HAP-1 (cell line): ENCODE results near the gene DDAH1.

Source experiments
- DNase-seq, 2 experiments: peaks; one replicate each; pipeline ENCODE4 v3.0.0-alpha.2; 2016 to 2020; ENCODE audit warnings: low spot score in 2 of 2
- H3K27me3 ChIP-seq: fragments of 250-450 bp; sonication (Bioruptor Pico); 2 replicates; pipeline ENCODE4 v1.5.1; 2020; ENCODE audit warnings: low read depth, mild to moderate bottlenecking, moderate library complexity
- H3K36me3 ChIP-seq: fragments of 250-450 bp; sonication (Bioruptor Pico); replicated peaks from 2 replicates; pipeline ENCODE4 v1.5.1; 2020; ENCODE audit warnings: mild to moderate bottlenecking
- H3K4me1 ChIP-seq: fragments of 250-450 bp; sonication (Bioruptor Pico); 2 replicates; pipeline ENCODE4 v1.5.1; 2020; ENCODE audit warnings: mild to moderate bottlenecking
- H3K4me3 ChIP-seq: fragments of 250-450 bp; sonication (Bioruptor Pico); 2 replicates; pipeline ENCODE4 v1.5.1; 2020; ENCODE audit warnings: mild to moderate bottlenecking, moderate library complexity
- H3K9me3 ChIP-seq: fragments of 250-450 bp; sonication (Bioruptor Pico); 2 replicates; pipeline ENCODE4 v1.5.1; 2020; ENCODE audit warnings: mild to moderate bottlenecking, moderate library complexity
- in situ Hi-C: fragments of 300-500 bp; cut with MboI; formaldehyde crosslinking; loops from 3 replicates; pipeline ENCODE4 v1.14.3; 2020; ENCODE audit warnings: low sequenced_read_pairs, inconsistent platforms, mixed read lengths

The DDAH1 gene

DNA sequence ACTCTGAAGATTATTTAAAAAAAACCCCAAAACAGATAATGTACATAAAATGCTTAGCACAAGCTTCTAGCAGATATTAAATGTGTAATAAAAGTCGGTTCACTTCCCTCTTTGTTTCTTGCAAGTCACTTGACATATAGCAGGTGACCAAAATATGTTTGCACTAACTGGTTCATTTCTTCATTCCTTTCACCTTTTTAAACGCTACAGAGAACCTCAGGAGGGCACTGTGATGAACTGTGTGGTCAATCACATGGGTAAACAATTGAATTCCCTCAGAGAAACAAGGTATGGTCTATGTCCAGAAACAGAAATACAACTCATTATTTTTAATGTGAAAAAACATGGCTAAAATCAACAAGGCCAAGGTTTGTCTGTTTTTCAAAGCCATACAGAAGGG is 137.2 kb downstream of the DDAH1 start:
- no peaks in the 10 kb centered on the region for H3K36me3 ChIP-seq
- DNase-seq = no peak
- H3K4me3 ChIP-seq = no peak overlapping the region
- no peaks in the 10 kb centered on the region for H3K9me3 ChIP-seq
- H3K4me1 ChIP-seq = peaks cover 48% of the 10 kb centered on the region
- H3K27me3 ChIP-seq = no peaks in the 10 kb centered on the region
- in situ Hi-C loops = no loop called here

DNA sequence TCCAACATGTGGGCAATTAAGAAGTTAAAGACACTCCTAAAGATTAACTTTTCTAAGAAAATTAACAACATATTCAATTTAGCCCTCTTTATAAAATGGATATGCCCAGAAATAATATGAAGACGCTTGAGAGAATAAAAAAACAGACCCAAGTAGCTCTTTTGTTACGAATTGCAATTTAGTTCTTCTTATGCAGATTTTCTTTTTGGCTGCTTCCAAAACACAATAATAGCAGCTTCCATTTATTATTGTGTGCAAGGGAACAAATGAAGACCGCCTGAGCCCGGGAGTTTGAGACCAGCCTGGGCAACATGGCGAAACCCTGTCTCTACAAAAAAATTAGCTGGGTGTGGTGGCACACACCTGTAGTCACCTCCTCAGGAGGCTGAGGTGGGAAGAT is 138.1 kb downstream of the DDAH1 start:
- Histone ChIP-seq H3K36me3 (no peaks in the 10 kb centered on the region; the same call in 1 of the 2 replicates), H3K27me3 (no peaks in the 10 kb centered on the region), H3K9me3 (no peaks in the 10 kb centered on the region), H3K4me1 (peaks cover 48% of the 10 kb centered on the region), H3K4me3 (no peak overlapping the region)
- DNase-seq = peak; percentile 65 to 94
- in situ Hi-C loops = no loop called here

DNA sequence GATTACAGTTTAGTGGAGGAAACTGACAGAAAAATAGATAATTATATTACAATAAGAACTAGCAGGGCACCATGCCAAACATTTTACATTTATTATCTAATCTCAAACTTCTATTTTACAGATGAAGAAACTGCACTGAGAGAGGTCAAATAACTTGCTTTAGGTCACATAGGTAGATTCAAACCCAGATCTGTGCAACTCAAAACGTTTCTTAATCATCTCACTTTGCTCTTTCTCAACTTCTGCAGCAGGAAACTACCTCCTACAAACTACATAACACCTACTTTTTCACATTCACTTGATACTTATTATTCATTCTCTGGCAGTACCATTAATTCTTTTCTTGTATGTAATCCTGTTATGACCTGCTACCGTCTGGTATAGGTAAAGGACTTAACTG is 138.6 kb downstream of the DDAH1 start:
- no peak for DNase-seq
- Histone ChIP-seq H3K4me1 (peaks cover 48% of the 10 kb centered on the region), H3K9me3 (no peaks in the 10 kb centered on the region), H3K36me3 (peaks cover 3% of the 10 kb centered on the region), H3K4me3 (no peak overlapping the region), H3K27me3 (no peaks in the 10 kb centered on the region)
- in situ Hi-C loops = no loop called here

DNA sequence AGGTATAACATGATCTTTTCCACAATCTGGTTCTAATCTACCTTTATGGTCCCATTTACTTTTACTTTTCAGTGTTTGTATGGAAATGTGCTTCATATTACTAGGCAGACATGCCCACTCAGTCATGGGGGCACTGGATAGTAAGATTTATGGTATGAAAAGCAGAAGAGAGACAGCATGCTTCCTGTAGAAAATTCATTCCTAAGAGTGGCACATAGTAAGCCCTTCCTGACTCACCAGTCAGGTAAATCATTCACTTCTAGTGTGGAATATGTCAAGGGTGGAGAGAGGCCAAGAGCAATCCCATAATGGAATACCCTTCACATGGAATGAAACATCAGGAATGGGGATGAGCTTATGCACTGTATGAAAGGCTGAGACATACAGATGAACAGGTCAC is 139.0 kb downstream of the DDAH1 start:
- H3K4me1 ChIP-seq = peaks cover 48% of the 10 kb centered on the region
- H3K4me3 ChIP-seq = no peak overlapping the region
- no peaks in the 10 kb centered on the region for H3K27me3 ChIP-seq
- in situ Hi-C loops = no loop called here
- peaks cover 3% of the 10 kb centered on the region for H3K36me3 ChIP-seq
- H3K9me3 ChIP-seq = no peaks in the 10 kb centered on the region
- no peak for DNase-seq

DNA sequence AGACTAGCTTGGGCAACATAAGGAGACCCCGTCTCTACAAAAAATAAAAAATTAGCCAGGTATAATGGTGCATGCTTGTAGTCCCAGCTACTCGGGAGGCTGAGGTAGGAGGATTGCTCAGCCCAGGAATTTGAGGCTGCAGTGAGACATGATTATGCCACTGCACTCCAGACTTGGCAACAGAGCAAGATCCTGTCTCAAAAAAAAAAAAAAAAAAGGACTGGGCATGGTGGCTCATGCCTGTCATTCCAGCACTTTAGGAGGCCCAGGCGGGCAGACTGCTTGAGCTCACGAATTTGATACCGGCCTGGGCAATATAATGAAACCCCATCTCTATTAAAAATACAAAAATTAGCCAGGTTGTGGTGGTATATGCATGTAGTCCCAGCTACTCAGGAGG is 141.2 kb downstream of the DDAH1 start:
- Histone ChIP-seq H3K27me3 (no peaks in the 10 kb centered on the region), H3K4me1 (peaks cover 33% of the 10 kb centered on the region), H3K9me3 (no peaks in the 10 kb centered on the region), H3K4me3 (no peak overlapping the region), H3K36me3 (peaks cover 3% of the 10 kb centered on the region)
- in situ Hi-C loops = loop anchor here (25.0 kb wide), 1 partner anchor 689 kb away; no protein-coding TSS in a partner anchor
- DNase-seq = no peak

DNA sequence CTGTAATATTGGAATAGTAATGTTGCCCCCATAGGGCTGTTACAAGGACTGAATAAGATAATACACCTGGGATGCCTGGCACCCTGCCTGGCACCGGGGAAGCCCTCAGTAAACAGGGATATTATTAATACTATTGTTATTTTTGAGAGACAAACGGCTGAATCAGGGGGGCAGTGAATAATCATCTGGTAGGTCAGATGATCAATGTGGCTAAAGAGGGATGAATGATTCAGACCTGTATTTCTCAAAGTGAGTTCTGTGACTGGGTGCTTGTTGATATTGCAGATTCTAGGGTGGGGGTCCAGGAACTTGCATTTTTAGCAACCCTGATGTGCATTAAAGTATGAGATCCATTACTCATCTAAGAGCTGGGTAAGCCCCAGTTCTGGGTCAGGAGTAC is 142.3 kb downstream of the DDAH1 start:
- Histone ChIP-seq H3K4me3 (no peak overlapping the region), H3K36me3 (peaks cover 3% of the 10 kb centered on the region), H3K4me1 (peaks cover 32% of the 10 kb centered on the region), H3K27me3 (no peaks in the 10 kb centered on the region), H3K9me3 (no peaks in the 10 kb centered on the region)
- DNase-seq = no peak
- in situ Hi-C loops = loop anchor here (25.0 kb wide), 1 partner anchor 690 kb away; no protein-coding TSS in a partner anchor

DNA sequence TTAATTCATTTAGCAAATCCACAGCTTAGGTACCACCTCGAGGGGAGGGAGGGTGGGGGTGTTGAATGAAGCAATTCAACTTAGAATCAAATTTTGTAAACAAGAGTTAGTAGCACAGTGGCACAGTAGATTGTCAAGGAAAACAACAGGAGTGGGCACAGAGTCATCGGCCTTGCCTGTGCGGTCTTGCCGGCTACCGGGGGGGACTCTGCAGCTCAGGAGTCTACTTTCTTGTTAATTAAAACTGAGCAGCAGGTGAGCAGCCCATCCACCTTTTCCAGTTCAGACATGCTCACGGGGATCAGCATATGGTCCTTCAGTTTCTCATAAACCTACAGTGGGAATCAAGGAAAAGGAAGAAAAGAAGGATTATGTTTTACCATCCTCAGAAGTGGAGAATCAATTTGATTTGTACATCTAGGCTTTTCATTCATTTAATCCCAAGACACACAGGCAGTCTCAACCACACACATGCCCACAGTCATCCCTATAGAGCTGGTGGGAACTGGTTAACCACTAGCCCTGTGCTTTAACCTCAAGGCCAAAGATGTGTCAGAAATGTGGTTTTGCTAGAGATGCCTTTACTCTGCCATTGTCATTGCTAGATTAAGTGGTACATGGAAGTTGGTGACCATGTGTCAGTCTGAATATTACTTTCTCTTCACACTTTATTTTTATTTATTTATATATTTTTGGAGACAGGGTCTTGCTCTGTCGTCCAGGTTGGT is 143.6 kb downstream of the DDAH1 start:
- Histone ChIP-seq H3K4me3 (no peak overlapping the region), H3K9me3 (no peaks in the 10 kb centered on the region), H3K27me3 (no peaks in the 10 kb centered on the region), H3K36me3 (peaks cover 3% of the 10 kb centered on the region), H3K4me1 (peaks cover 20% of the 10 kb centered on the region)
- in situ Hi-C loops = loop anchor here (25.0 kb wide), 1 partner anchor 691 kb away; no protein-coding TSS in a partner anchor
- no peak for DNase-seq

DNA sequence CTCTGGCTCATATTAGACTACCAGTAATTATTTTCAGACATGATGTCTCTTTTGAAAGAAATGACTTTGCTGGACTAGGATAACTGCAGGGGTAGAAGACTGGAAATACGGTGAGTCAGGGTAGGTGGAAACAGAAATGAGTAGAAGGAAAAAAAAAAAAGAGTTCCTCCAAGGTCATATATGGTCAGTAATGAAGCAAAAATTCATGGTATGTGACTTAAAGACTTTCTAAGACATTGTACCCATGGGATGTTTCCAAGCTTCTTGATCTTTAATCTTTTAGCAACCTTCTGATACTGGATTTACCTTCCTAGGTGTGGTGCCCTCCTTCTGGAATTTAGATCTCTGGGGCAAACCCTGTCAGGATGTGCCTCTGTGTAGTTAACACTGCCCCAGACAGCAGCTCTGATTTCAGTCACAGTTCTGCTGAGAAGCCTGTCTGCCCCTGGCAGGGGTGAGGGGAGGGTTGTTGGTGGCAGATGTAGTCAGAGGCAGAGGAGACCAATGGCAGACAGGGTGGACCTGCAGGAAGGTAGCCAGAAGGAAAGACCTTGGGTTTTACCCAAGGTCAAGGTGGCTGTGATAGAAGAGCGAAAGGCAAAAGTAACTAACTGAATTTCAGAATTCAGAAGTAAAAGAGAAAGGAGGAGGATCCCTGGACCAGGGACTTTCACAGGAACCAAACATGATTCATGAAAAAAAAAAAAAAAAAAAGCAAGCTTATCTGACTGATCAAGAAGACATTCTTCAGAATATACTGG is 144.4 kb downstream of the DDAH1 start:
- in situ Hi-C loops = loop anchor here (25.0 kb wide), 1 partner anchor 692 kb away; no protein-coding TSS in a partner anchor
- peaks cover 11% of the 10 kb centered on the region for H3K4me1 ChIP-seq

DNA sequence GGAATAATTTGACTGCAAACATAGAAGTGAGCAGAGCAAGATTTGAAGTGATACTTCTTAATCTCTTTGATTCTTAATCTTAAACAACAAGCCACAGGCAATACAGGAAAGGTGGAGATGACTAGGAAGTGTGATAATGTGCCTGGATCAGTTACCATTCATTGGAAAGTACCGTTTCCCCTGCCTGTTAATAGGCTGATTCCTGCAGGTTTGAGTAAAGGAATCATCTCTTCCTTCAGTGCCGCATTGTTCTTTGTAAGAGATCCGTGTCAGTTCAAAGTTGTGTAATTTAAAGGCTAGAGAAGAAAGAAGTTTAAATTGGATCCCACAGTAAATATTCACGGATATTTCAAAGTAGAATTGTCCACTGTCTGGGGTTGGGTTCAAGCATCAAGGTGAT is 145.0 kb downstream of the DDAH1 start:
- no peaks in the 10 kb centered on the region for H3K27me3 ChIP-seq
- in situ Hi-C loops = loop anchor here (25.0 kb wide), 1 partner anchor 692 kb away; no protein-coding TSS in a partner anchor
- H3K4me1 ChIP-seq = peaks cover 7% of the 10 kb centered on the region
- H3K36me3 ChIP-seq = peaks cover 3% of the 10 kb centered on the region
- H3K9me3 ChIP-seq = no peaks in the 10 kb centered on the region
- H3K4me3 ChIP-seq = no peak overlapping the region
- no peak for DNase-seq

More for the DNA sequence above, 144.4 kb downstream of the DDAH1 start:
- Histone ChIP-seq H3K36me3 (peaks cover 3% of the 10 kb centered on the region), H3K27me3 (no peaks in the 10 kb centered on the region), H3K4me3 (no peak overlapping the region), H3K9me3 (no peaks in the 10 kb centered on the region)
- no peak for DNase-seq

DNA sequence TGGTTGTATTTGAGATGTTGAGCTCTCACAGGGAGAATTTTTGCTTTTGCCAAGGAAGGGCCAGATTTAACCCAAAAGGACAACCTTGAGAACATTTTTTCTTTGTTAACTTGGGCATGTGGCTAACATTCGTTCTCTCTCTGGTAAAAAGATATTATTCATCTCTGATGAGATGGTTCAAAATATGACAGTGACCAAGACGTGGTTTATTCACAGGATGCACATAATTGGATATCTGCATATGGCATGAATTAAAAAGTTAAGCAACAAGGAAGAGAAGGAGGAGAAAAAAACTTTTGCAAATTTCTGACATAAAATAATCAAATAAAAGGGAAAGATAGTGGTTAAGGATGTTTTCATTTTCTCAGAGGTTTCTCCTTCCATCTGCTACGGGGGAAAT is 145.5 kb downstream of the DDAH1 start:
- no peak for DNase-seq
- in situ Hi-C loops = loop anchor here (25.0 kb wide), 1 partner anchor 693 kb away; no protein-coding TSS in a partner anchor
- no peaks in the 10 kb centered on the region for H3K27me3 ChIP-seq
- H3K36me3 ChIP-seq = peaks cover 3% of the 10 kb centered on the region
- H3K4me3 ChIP-seq = no peak overlapping the region
- no peaks in the 10 kb centered on the region for H3K9me3 ChIP-seq
- peaks cover 3% of the 10 kb centered on the region for H3K4me1 ChIP-seq

DNA sequence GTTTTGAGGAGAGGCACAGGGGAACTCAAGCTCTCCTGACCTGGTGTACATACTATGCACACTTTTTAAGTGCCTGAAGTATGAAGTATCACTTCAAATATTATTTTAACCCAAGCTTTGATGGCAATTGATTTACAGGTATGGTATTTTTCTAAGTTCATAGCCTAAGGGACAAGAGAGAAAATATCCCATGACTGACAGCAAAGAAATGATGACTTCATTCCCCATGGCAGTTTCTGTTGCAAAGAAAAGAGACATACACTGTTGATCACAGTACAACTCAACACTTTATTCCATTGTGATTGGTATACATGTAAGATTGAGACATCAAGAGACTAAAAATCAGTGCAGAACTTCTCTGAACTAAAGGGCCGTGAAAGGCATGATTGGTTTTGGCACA is 146.7 kb downstream of the DDAH1 start:
- no peak for DNase-seq
- no peaks in the 10 kb centered on the region for H3K4me1 ChIP-seq
- peaks cover 3% of the 10 kb centered on the region for H3K36me3 ChIP-seq
- H3K27me3 ChIP-seq = no peaks in the 10 kb centered on the region
- no peak overlapping the region for H3K4me3 ChIP-seq
- no peaks in the 10 kb centered on the region for H3K9me3 ChIP-seq
- in situ Hi-C loops = loop anchor here (25.0 kb wide), 1 partner anchor 694 kb away; no protein-coding TSS in a partner anchor

DNA sequence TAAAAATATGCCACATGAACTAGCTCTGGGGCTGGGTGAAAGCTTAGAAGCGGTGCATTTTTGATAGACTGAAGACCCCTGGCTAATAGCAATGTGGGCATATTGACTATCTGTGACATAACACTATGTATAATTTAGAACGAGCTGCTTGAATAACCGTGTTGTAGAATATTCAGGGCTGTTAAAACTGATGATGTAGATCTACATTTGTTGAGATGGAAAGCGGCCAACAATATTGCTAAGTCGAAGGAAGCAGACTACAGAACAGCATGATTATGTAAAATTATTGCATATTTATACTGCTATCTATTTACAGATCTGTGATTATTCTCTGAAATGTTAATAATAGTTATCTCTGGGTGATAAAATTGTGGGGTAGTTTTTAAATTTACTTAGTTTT is 147.4 kb downstream of the DDAH1 start:
- no peaks in the 10 kb centered on the region for H3K27me3 ChIP-seq
- in situ Hi-C loops = loop anchor here (25.0 kb wide), 1 partner anchor 695 kb away; no protein-coding TSS in a partner anchor
- no peak for DNase-seq
- peaks cover 3% of the 10 kb centered on the region for H3K36me3 ChIP-seq
- no peaks in the 10 kb centered on the region for H3K4me1 ChIP-seq
- H3K9me3 ChIP-seq = no peaks in the 10 kb centered on the region
- H3K4me3 ChIP-seq = no peak overlapping the region

DNA sequence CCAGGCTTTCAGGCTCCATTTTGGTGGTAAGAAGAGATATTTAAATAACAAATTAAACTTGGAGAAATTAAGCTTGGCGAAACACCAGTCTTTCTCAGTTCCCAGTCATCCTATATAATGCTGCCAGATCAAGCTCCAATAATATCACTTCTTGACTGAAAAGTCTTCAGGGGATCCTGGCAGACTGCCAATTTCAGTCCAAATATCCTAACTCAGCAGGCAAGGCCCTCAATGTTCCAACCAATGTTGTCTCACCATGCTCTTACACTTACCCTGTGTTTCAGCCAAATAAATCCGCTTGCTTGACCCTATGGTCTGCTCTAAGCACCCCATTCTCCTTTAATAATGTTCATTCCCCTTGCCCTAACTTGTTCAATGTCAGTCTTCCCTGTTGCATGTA is 148.6 kb downstream of the DDAH1 start:
- DNase-seq = no peak
- H3K4me1 ChIP-seq = no peaks in the 10 kb centered on the region

DNA sequence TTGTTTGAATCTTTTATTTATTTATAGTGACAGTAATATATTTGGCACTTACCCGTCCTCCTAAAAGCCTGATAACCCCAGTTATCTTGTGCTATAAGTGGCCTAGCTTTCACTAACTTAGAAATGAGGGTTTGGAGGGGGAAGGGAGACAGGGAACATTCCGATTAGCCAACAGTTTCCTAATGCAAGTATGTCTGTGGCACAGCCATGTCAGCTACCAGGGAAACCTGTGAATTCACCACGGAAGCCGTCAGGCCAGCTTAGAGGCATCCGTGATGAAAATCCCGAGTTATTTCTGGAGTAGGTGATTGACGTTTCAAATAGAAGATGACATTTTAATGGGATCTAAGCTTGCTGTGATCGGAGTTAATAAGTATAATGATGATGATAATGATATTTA is 149.2 kb downstream of the DDAH1 start:
- in situ Hi-C loops = loop anchor here (25.0 kb wide), 1 partner anchor 697 kb away; no protein-coding TSS in a partner anchor
- H3K4me1 ChIP-seq = no peaks in the 10 kb centered on the region
- H3K4me3 ChIP-seq = no peak overlapping the region
- no peaks in the 10 kb centered on the region for H3K9me3 ChIP-seq
- no peak for DNase-seq
- H3K27me3 ChIP-seq = no peaks in the 10 kb centered on the region
- H3K36me3 ChIP-seq = no peaks in the 10 kb centered on the region

More for the DNA sequence above, 148.6 kb downstream of the DDAH1 start:
- no peaks in the 10 kb centered on the region for H3K9me3 ChIP-seq
- H3K27me3 ChIP-seq = no peaks in the 10 kb centered on the region
- no peaks in the 10 kb centered on the region for H3K36me3 ChIP-seq
- no peak overlapping the region for H3K4me3 ChIP-seq
- in situ Hi-C loops = loop anchor here (25.0 kb wide), 1 partner anchor 696 kb away; no protein-coding TSS in a partner anchor
